IMR-90 (cell line): ENCODE data around the gene NTM. TPM values are rescaled to one million over a fixed set of nuclear protein-coding genes. Genes with fewer than 3 reads are reported as not detected.

ENCODE experiments used
- ATAC-seq: fragments of 200-7000 bp; cut with Tn5 transposase; 2 replicates; pipeline ENCODE4 v1.9.1; 2020; ENCODE audit warnings: low read depth, mild to moderate bottlenecking, moderate library complexity
- BruUV-seq: library from RNA; stranded (reverse); fragments of 400-500 nt; replicated peaks from 2 replicates; lab custom pipeline; 2021; lab: Mats Ljungman, UMichigan
- CTCF ChIA-PET: fragments of 300-600 bp; formaldehyde crosslinking; extraction: SDS; loops from one replicate; lab custom pipeline; 2021; ENCODE audit warnings: antibody characterized with exemption; lab: Yijun Ruan, JAX
- POLR2A ChIA-PET: fragments of 300-600 bp; sonication (Branson Sonifier 250); formaldehyde crosslinking; loops from one replicate; lab custom pipeline; 2022; ENCODE audit warnings: antibody characterized with exemption; ENCODE audit not compliant: unreplicated experiment; lab: Charles Lee
- DNase-seq: peaks from one replicate; pipeline ENCODE4 v3.0.0; 2013
- H2AFZ ChIP-seq: replicated peaks from 2 replicates; pipeline ENCODE3; 2013; ENCODE audit warnings: low read length, mild to moderate bottlenecking; ENCODE audit not compliant: poor library complexity
- H2AK5ac ChIP-seq: 2 replicates; pipeline ENCODE4 v1.6.1; 2013; ENCODE audit warnings: low read depth, low read length, inconsistent platforms
- H2AK9ac ChIP-seq: replicated peaks from 2 replicates; pipeline ENCODE3; 2013; ENCODE audit warnings: mild to moderate bottlenecking, low read depth, low read length, moderate library complexity; ENCODE audit not compliant: poor library complexity
- H2BK120ac ChIP-seq: 2 replicates; pipeline ENCODE4 v1.6.1; 2013; ENCODE audit warnings: low read depth, low read length, inconsistent platforms
- H2BK15ac ChIP-seq: 3 replicates; pipeline ENCODE4 v1.6.1; 2013; ENCODE audit warnings: low read depth, low read length, inconsistent platforms
- H2BK20ac ChIP-seq: 2 replicates; pipeline ENCODE4 v1.6.1; 2013; ENCODE audit warnings: low read depth, mild to moderate bottlenecking, inconsistent platforms, low read length, moderate library complexity
- H2BK5ac ChIP-seq: 2 replicates; pipeline ENCODE4 v1.6.1; 2013; ENCODE audit warnings: mild to moderate bottlenecking, low read depth, low read length, inconsistent platforms; ENCODE audit not compliant: poor library complexity, severe bottlenecking
- H3K14ac ChIP-seq: replicated peaks from 2 replicates; pipeline ENCODE4 v1.6.1; 2013; ENCODE audit warnings: low read depth, low read length, inconsistent platforms
- H3K18ac ChIP-seq: 2 replicates; pipeline ENCODE4 v1.6.1; 2013; ENCODE audit warnings: low read depth, low read length, control low read depth
- H3K23ac ChIP-seq: 2 replicates; pipeline ENCODE4 v1.6.1; 2013; ENCODE audit warnings: low read depth, low read length, inconsistent platforms
- H3K27ac ChIP-seq: 2 replicates; pipeline ENCODE4 v1.5.1; 2013; ENCODE audit warnings: mild to moderate bottlenecking, control low read depth, low read length; ENCODE audit not compliant: insufficient read depth
- H3K27me3 ChIP-seq: 2 replicates; pipeline ENCODE4 v1.6.1; 2013; ENCODE audit warnings: low read length; ENCODE audit not compliant: control insufficient read depth, insufficient read depth
- H3K36me3 ChIP-seq: 2 replicates; pipeline ENCODE4 v1.6.1; 2013; ENCODE audit warnings: low read length, mixed read lengths; ENCODE audit not compliant: control insufficient read depth, insufficient read depth
- H3K4ac ChIP-seq: 2 replicates; pipeline ENCODE4 v1.6.1; 2013; ENCODE audit warnings: low read depth, low read length, inconsistent platforms
- H3K4me1 ChIP-seq: 2 replicates; pipeline ENCODE4 v1.6.1; 2013; ENCODE audit warnings: low read length, mixed read lengths; ENCODE audit not compliant: control insufficient read depth, insufficient read depth
- H3K4me2 ChIP-seq: 2 replicates; pipeline ENCODE4 v1.6.1; 2013; ENCODE audit warnings: low read depth, mild to moderate bottlenecking, control low read depth, low read length, moderate library complexity
- H3K4me3 ChIP-seq: 2 replicates; pipeline ENCODE4 v1.5.1; 2013; ENCODE audit warnings: low read depth, mild to moderate bottlenecking, control low read depth, low read length, moderate library complexity; ENCODE audit not compliant: insufficient read depth
- H3K56ac ChIP-seq: 2 replicates; pipeline ENCODE4 v1.6.1; 2013; ENCODE audit warnings: low read length, inconsistent platforms; ENCODE audit not compliant: insufficient read depth; ENCODE audit errors: extremely low read depth
- H3K79me1 ChIP-seq, 2 experiments: 2 replicates each; pipeline ENCODE4 v1.6.1; 2013; ENCODE audit warnings: low read length in 2 of 2, inconsistent platforms in 1 of 2, low read depth in 1 of 2
- H3K9ac ChIP-seq: 2 replicates; pipeline ENCODE4 v1.6.1; 2013; ENCODE audit warnings: low read depth, low read length, control low read depth
- H3K9me1 ChIP-seq: 2 replicates; pipeline ENCODE4 v1.6.1; 2013; ENCODE audit warnings: low read length, inconsistent platforms; ENCODE audit not compliant: insufficient read depth
- H3K9me3 ChIP-seq: 2 replicates; pipeline ENCODE4 v1.6.1; 2013; ENCODE audit warnings: low read length; ENCODE audit not compliant: control insufficient read depth, insufficient read depth
- H4K20me1 ChIP-seq: 2 replicates; pipeline ENCODE4 v1.6.1; 2013; ENCODE audit warnings: low read length, inconsistent platforms; ENCODE audit not compliant: insufficient read depth
- H4K5ac ChIP-seq: 2 replicates; pipeline ENCODE4 v1.6.1; 2013; ENCODE audit warnings: mild to moderate bottlenecking, low read depth, low read length, control low read depth
- H4K8ac ChIP-seq, 2 experiments: 2 replicates each; pipeline ENCODE4 v1.6.1; 2013; ENCODE audit warnings: low read depth in 2 of 2, low read length in 2 of 2, control low read depth in 1 of 2, inconsistent platforms in 1 of 2
- H4K91ac ChIP-seq: 2 replicates; pipeline ENCODE4 v1.6.1; 2013; ENCODE audit warnings: low read depth, low read length, inconsistent platforms; ENCODE audit not compliant: insufficient read depth
- BHLHE40 ChIP-seq: fragments of 150-350 bp; IDR thresholded peaks from 2 replicates; pipeline ENCODE4 v1.6.1; 2016; ENCODE audit warnings: mild to moderate bottlenecking, low read depth, low read length
- CEBPB ChIP-seq: IDR thresholded peaks from 2 replicates; pipeline ENCODE4 v1.6.1; 2012; ENCODE audit warnings: low read depth, low read length, improper control_type of control experiment
- CHD1 ChIP-seq: IDR thresholded peaks from 2 replicates; pipeline ENCODE4 v1.6.1; 2012; ENCODE audit warnings: low read depth, low read length, improper control_type of control experiment
- CTCF ChIP-seq: conservative IDR thresholded peaks from 2 replicates; pipeline ENCODE4 v1.5.1; 2012; ENCODE audit warnings: mild to moderate bottlenecking, low read depth, low read length, improper control_type of control experiment
- FOS ChIP-seq: fragments of 150-350 bp; IDR thresholded peaks from 2 replicates; pipeline ENCODE4 v1.6.1; 2016; ENCODE audit warnings: low read depth, low read length
- MAFK ChIP-seq: IDR thresholded peaks from 2 replicates; pipeline ENCODE4 v1.6.1; 2012; ENCODE audit warnings: low read depth, low read length, improper control_type of control experiment
- MAZ ChIP-seq: IDR thresholded peaks from 2 replicates; pipeline ENCODE4 v1.6.1; 2012; ENCODE audit warnings: low read depth, mild to moderate bottlenecking, low read length, improper control_type of control experiment, moderate library complexity, borderline replicate concordance
- MXI1 ChIP-seq: IDR thresholded peaks from 2 replicates; pipeline ENCODE4 v1.6.1; 2012; ENCODE audit warnings: low read depth, mild to moderate bottlenecking, low read length, moderate library complexity, borderline replicate concordance
- NFE2L2 ChIP-seq: fragments of 150-350 bp; IDR thresholded peaks from 2 replicates; pipeline ENCODE4 v1.6.1; 2016; ENCODE audit warnings: low read depth, mild to moderate bottlenecking, low read length
- POLR2A ChIP-seq: IDR thresholded peaks from 2 replicates; pipeline ENCODE4 v1.6.1; 2012; ENCODE audit warnings: mild to moderate bottlenecking, low read depth, low read length
- RAD21 ChIP-seq: IDR thresholded peaks from 2 replicates; pipeline ENCODE4 v1.6.1; 2012; ENCODE audit warnings: low read length, improper control_type of control experiment
- RCOR1 ChIP-seq: IDR thresholded peaks from 2 replicates; pipeline ENCODE4 v1.6.1; 2012; ENCODE audit warnings: mild to moderate bottlenecking, low read length, improper control_type of control experiment; ENCODE audit not compliant: insufficient replicate concordance
- RFX5 ChIP-seq: IDR thresholded peaks from 2 replicates; pipeline ENCODE4 v1.8.0; 2012; ENCODE audit warnings: low read depth, mild to moderate bottlenecking, low read length, moderate library complexity
- SMC3 ChIP-seq: fragments of 150-350 bp; IDR thresholded peaks from 2 replicates; pipeline ENCODE4 v1.6.1; 2016; ENCODE audit warnings: low read depth, mild to moderate bottlenecking, antibody characterized with exemption, low read length, moderate library complexity
- WGBS, 2 experiments: methylation state at CpG; one replicate each; pipeline versions ENCODE4 v1.1.5 to v1.1.7; 2013; ENCODE audit warnings: missing lambda C conversion rate in 2 of 2; ENCODE audit not compliant: insufficient read length in 1 of 2; ENCODE audit errors: extremely low coverage in 2 of 2; 5-methylcytosine and 5-hydroxymethylcytosine counted together
- dilution Hi-C: fragments of 300-500 bp; cut with HindIII; formaldehyde crosslinking; loops from one replicate; pipeline ENCODE4 v1.14.3; 2018; ENCODE audit warnings: low sequenced_read_pairs; ENCODE audit not compliant: unreplicated experiment
- in situ Hi-C: fragments of 300-500 bp; cut with MboI; formaldehyde crosslinking; loops from 3 replicates; pipeline ENCODE4 v1.14.3; 2019; ENCODE audit warnings: low sequenced_read_pairs, inconsistent platforms, mixed read lengths
- intact Hi-C: fragments of 100-400 bp; cut with micrococcal nuclease; formaldehyde crosslinking; loops from 2 replicates; pipeline ENCODE4 v1.10.0; 2022
- polyA plus RNA-seq, 3 experiments: library from polyadenylated mRNA; depleted of rRNA; stranded (reverse); fragments of >200 nt; gene quantifications; 2 replicates each; pipeline ENCODE4 v1.2.3, GENCODE V29; 2012; ENCODE audit warnings: low replicate concordance in 1 of 3
- total RNA-seq: library from RNA; depleted of rRNA; stranded (reverse); fragments of >200 nt; gene quantifications from 2 replicates; pipeline ENCODE4 v1.2.3, GENCODE V29; 2012
- TF ChIP-seq, protein P1 (sequence below): fragments of 150-350 bp; IDR thresholded peaks from 2 replicates; pipeline ENCODE4 v1.6.1; 2016; ENCODE audit warnings: low read depth, mild to moderate bottlenecking, low read length, moderate library complexity, borderline replicate concordance
- TF ChIP-seq, protein P2 (sequence below): fragments of 150-350 bp; IDR thresholded peaks from 2 replicates; pipeline ENCODE4 v1.6.1; 2017; ENCODE audit warnings: mild to moderate bottlenecking, antibody characterized with exemption, low read length, low read depth

The NTM gene
- total and polyA plus RNA-seq, 2 of the 4 experiments (the other 2 are of a cell fraction): 19.5 to 25.5 TPM

GRCh38 chr11:132055296-132055695 is 684.9 kb downstream of the NTM start:
- peak overlapping the region; percentile 22; the same call in 1 of the 2 replicates for H3K9ac ChIP-seq
- WGBS, 2 experiments: 100% methylated on average over 1 of the region's 6 CpGs; no CpG with 5 or more reads in 1 of the 2 experiments
- in situ Hi-C loops: loop anchor here (10.0 to 25.0 kb wide), 2 partner anchors 170 to 1643 kb away; no protein-coding TSS in a partner anchor

More at GRCh38 chr11:132055296-132055695, 684.9 kb downstream of the NTM start:
- Histone ChIP-seq H3K56ac (no peak overlapping the region; the same call in 1 of the 2 replicates), H4K20me1 (no peaks in the 10 kb centered on the region), H3K36me3 (no peaks in the 10 kb centered on the region), H3K4me3 (no peak overlapping the region), H3K4ac (peak overlapping the region; percentile 89), H3K4me2 (no peak overlapping the region), H3K27ac (peak overlapping the region; percentile 18), H4K8ac (peak overlapping the region; percentile 69 to 74), H2BK120ac (peak overlapping the region; percentile 94), H3K9me3 (no peaks in the 10 kb centered on the region), H3K27me3 (no peaks in the 10 kb centered on the region), H2BK20ac (peak overlapping the region; percentile 90), H4K91ac (peak overlapping the region; percentile 94), H3K23ac (peak overlapping the region; percentile 87), H3K79me1 (peaks cover 11 to 58% of the 10 kb centered on the region in 2 experiments), H3K4me1 (peaks cover 37% of the 10 kb centered on the region), H4K5ac (peak overlapping the region; percentile 33; the same call in 1 of the 2 replicates), H2AK9ac (peak overlapping the region; percentile 71), H3K9me1 (peaks cover 40% of the 10 kb centered on the region), H3K18ac (peak overlapping the region; percentile 95), H3K14ac (peak overlapping the region; percentile 66), H2BK5ac (peak overlapping the region; percentile 93), H2AFZ (peak overlapping the region; percentile 15), H2BK15ac (peak overlapping the region; percentile 94), H2AK5ac (peak overlapping the region; percentile 97)
- dilution Hi-C loops (no loop called here), intact Hi-C loops (loop anchor here (5.0 kb wide), 1 partner anchor 72 kb away; no protein-coding TSS in a partner anchor)
- CTCF ChIA-PET: interaction anchor here (0.9 to 1.2 kb wide), 2 partner anchors 56 to 72 kb away, joined by 3 read pairs; no protein-coding TSS in a partner anchor
- no peak for TF ChIP-seq POLR2A
- TF ChIP-seq MAFK: no peak
- no peak for TF ChIP-seq FOS
- TF ChIP-seq, protein P1, sequence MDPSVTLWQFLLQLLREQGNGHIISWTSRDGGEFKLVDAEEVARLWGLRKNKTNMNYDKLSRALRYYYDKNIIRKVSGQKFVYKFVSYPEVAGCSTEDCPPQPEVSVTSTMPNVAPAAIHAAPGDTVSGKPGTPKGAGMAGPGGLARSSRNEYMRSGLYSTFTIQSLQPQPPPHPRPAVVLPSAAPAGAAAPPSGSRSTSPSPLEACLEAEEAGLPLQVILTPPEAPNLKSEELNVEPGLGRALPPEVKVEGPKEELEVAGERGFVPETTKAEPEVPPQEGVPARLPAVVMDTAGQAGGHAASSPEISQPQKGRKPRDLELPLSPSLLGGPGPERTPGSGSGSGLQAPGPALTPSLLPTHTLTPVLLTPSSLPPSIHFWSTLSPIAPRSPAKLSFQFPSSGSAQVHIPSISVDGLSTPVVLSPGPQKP: no peak
- TF ChIP-seq CTCF: no peak
- TF ChIP-seq RAD21: no peak
- TF ChIP-seq CEBPB: no peak
- TF ChIP-seq NFE2L2: no peak
- no peak for TF ChIP-seq MXI1
- no peak for TF ChIP-seq RCOR1
- no peak for TF ChIP-seq MAZ
- TF ChIP-seq, protein P2, sequence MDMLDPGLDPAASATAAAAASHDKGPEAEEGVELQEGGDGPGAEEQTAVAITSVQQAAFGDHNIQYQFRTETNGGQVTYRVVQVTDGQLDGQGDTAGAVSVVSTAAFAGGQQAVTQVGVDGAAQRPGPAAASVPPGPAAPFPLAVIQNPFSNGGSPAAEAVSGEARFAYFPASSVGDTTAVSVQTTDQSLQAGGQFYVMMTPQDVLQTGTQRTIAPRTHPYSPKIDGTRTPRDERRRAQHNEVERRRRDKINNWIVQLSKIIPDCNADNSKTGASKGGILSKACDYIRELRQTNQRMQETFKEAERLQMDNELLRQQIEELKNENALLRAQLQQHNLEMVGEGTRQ: no peak
- TF ChIP-seq RFX5: no peak
- TF ChIP-seq SMC3: no peak
- TF ChIP-seq CHD1: no peak
- TF ChIP-seq BHLHE40: no peak
- no peak for DNase-seq
- no peak for ATAC-seq
- POLR2A ChIA-PET: interaction anchor here (0.7 kb wide), 1 partner anchor 20 kb away, joined by 3 read pairs; no protein-coding TSS in a partner anchor
- no TSS peak for BruUV-seq
